PC-3 (cell line): ENCODE measurements around the gene NMRK2.

ENCODE experiments used
- CTCF ChIP-seq: fragments of 300-600 bp; sonication (generic); conservative IDR thresholded peaks from 2 replicates; pipeline ENCODE4 v1.5.1; 2017; ENCODE audit warnings: antibody characterized with exemption, low read depth, mild to moderate bottlenecking, low read length
- EZH2 ChIP-seq: fragments of 300-600 bp; sonication (generic); IDR thresholded peaks from one replicate; pipeline ENCODE4 v1.6.1; 2017; ENCODE audit warnings: antibody characterized with exemption, mild to moderate bottlenecking, low read length; ENCODE audit not compliant: unreplicated experiment
- EZH2phosphoT487 ChIP-seq: fragments of 300-600 bp; sonication (generic); IDR thresholded peaks from 2 replicates; pipeline ENCODE4 v1.6.1; 2018; ENCODE audit warnings: mild to moderate bottlenecking, antibody characterized with exemption, low read length, borderline replicate concordance

- TF ChIP-seq CTCF (no peak), EZH2 (no peak), EZH2phosphoT487 (no peak)
Observed at GRCh38 chr19:3979289-3979673, 46.4 kb downstream of the NMRK2 start.
